ENCODE measurements around the gene KRT36.

KRT36 gene

DNA sequence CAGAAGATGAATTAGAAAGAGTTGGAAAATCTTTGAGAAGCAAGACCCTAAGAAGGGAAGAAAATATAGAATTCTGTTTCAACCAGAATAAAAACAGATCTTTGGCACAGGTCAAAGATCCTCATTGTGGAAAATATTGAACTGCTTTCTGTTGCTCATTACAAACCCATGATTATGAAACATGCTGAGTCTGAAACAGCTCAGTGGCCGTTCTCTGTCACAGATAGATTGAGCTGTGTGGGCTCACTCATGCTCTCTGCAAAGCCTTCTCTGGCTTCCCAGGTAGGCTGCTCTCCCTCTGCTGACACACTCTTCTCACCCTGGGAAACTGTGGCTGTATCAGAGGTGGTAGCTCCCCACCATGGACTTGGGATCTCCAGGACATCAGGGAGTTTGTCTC is 45.5 kb downstream of the KRT36 start:
- FAIRE-seq, result no peak
- DNase-seq (ENCODE audit: insufficient read length, low spot score), result no peak

DNA sequence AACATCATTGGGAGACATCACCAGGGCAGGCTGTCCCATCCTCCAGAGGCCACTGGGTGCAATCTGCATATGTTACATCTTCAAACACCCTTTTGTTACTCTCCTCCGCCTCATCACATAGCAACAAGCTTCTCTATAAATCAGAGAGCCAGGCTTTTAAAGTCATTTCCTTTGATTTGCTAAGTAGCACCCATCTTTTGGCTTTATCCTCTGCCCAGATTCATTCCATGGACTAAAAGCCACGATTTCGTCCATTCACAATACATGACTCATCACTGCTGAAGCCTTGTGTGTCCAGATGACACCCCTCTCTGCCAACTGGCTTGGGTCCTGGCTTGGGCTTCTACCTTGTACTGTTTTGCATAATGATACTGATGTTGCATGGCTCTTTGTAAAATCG is 47.0 kb downstream of the KRT36 start:
- no peak for DNase-seq (ENCODE audit: insufficient read length, low spot score)

DNA sequence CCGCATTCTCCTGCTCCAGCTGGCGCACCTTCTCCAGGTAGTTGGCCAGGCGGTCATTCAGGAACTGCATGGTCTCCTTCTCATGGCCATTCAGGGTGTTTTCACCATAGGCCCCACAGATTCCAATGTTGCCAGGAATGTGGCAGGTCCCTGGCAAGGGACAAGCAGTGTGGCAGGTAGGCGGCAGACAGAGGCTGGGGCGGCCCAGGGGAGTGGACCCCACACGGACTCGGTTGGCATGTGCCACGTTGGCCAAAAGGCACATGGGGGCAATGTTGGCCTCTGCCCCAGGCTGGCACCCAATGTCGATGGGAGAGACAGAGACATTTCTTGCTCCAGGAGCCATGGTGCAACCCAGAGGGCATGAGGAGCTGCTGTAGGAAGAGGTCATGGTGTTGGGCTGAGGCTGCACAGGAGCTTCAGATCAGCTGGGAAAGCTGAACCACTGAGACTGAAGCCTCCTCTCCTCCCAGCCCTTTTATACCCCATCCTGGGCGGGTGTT is 49.1 kb downstream of the KRT36 start, which contains the start of gene KRT38:
Gene KRT38 (minus strand): TSS at position 453 of the 503 bp plus-strand sequence. CDS start 62 bp downstream, at position 391.
- DNase-seq (ENCODE audit: insufficient read length, low spot score) (no peak), FAIRE-seq (no peak)

More for the DNA sequence above, 47.0 kb downstream of the KRT36 start:
- no peak for FAIRE-seq

DNA sequence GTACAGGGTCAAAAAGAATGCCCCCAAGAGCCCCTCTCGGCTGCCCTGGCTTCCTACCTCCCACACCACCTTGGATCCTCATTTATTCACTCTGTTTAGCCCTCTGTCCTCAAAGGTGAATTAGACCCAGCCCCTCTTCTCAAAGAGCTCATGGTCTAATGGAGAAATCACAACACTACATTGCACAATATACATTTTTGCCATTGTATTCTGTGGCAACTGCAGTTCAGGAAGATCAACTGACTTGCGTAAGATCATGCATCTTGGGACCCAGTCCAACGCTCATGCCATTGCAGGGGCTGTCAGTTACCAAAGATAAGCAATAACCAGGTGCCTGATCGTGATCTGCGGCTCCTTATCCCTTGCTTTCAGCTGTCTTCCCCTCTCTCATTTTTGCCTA is 50.3 kb downstream of the KRT36 start:
- no peak for DNase-seq (ENCODE audit: insufficient read length, low spot score)
- FAIRE-seq, result no peak

DNA sequence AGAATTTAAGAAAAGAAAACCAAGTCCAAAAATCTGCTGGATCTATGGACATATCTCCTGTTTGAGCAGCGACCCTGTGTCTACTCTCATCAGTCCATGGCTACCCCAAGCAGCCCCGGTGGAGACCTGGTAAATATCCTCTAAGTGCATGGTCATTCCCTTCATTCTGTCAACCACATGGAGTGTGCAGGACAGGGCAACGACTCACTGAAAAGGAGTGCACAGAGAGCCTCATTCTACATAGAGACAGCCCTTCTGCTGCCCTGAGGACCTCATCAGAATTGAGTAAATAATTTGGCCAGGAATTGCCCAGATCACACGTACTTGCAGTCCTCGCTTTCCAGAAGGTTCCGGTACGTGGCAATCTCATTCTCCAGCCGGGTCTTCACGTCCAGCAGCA is 51.9 kb downstream of the KRT36 start:
- DNase-seq (ENCODE audit: insufficient read length, low spot score) (no peak), FAIRE-seq (no peak)

DNA sequence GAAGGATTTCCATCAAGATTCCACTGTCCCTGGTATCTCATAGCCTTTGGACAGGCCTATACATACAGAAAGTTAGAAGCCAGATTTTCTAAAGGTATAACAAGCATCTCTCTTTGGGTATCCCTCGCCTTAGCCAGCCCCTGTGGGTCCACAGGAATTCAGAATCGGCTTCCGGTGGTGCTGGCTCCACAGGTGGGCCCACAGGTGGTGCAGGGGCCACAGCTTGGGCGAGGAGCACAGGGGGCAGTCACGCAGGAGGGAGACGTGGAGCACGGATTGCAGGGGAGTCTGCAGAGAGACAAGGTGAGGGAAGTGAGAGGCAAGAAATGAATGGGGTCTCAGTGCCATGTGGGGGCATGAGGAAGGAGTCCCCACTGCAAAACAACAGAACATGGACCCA is 52.5 kb downstream of the KRT36 start:
- FAIRE-seq (no peak), DNase-seq (ENCODE audit: insufficient read length, low spot score) (no peak)

All from GM19239 (cell line).